NB4 (cell line): Measurements from ENCODE around the gene SUCO.

ENCODE experiments used
- DNase-seq: peaks from one replicate; pipeline ENCODE4 v3.0.0; 2010; ENCODE audit warnings: low read depth
- H3K4me3 ChIP-seq: one replicate; pipeline ENCODE4 v1.5.1; 2011; ENCODE audit warnings: mild to moderate bottlenecking, low read depth, low read length, moderate library complexity
- MYC ChIP-seq: IDR thresholded peaks from 2 replicates; pipeline ENCODE4 v1.6.1; 2011; ENCODE audit warnings: low read depth, low read length
- POLR2A ChIP-seq: IDR thresholded peaks from 2 replicates; pipeline ENCODE4 v1.6.1; 2011; ENCODE audit warnings: mild to moderate bottlenecking; ENCODE audit not compliant: insufficient read length; ENCODE audit errors: extremely low read depth
- TF ChIP-seq, protein P1 (sequence below): IDR thresholded peaks from 2 replicates; pipeline ENCODE4 v1.6.1; 2011; ENCODE audit warnings: low read depth, low read length
- TF ChIP-seq, protein P2 (sequence below): IDR thresholded peaks from one replicate; pipeline ENCODE4 v1.5.1; 2012; ENCODE audit warnings: low read depth, low read length

The SUCO gene

DNA sequence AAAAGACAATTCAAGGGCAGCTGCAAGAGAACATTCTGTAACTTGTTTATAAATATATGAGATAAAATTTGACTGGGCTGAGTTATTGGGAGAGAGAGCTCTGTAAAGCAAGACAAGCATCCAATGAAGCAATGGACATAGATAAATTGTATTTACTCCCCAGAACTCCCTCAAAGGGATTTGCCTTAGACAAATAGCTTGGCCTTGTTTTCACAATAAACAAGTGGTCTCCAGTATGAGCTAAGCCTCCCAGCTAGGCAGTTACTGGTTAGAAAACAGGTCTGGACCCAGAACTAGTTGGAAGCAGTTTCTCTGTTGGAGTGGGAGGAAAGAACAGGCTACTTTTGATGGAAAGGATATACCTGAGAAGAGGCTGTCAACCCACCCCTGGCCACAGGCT, 25.2 kb upstream of the SUCO start:
- TF ChIP-seq POLR2A (no peak), MYC (no peak)
- TF ChIP-seq, protein P1, sequence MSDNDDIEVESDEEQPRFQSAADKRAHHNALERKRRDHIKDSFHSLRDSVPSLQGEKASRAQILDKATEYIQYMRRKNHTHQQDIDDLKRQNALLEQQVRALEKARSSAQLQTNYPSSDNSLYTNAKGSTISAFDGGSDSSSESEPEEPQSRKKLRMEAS = no peak
- TF ChIP-seq, protein P2, sequence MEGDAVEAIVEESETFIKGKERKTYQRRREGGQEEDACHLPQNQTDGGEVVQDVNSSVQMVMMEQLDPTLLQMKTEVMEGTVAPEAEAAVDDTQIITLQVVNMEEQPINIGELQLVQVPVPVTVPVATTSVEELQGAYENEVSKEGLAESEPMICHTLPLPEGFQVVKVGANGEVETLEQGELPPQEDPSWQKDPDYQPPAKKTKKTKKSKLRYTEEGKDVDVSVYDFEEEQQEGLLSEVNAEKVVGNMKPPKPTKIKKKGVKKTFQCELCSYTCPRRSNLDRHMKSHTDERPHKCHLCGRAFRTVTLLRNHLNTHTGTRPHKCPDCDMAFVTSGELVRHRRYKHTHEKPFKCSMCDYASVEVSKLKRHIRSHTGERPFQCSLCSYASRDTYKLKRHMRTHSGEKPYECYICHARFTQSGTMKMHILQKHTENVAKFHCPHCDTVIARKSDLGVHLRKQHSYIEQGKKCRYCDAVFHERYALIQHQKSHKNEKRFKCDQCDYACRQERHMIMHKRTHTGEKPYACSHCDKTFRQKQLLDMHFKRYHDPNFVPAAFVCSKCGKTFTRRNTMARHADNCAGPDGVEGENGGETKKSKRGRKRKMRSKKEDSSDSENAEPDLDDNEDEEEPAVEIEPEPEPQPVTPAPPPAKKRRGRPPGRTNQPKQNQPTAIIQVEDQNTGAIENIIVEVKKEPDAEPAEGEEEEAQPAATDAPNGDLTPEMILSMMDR = no peak
- DNase-seq = no peak
- H3K4me3 ChIP-seq = no peak overlapping the region

DNA sequence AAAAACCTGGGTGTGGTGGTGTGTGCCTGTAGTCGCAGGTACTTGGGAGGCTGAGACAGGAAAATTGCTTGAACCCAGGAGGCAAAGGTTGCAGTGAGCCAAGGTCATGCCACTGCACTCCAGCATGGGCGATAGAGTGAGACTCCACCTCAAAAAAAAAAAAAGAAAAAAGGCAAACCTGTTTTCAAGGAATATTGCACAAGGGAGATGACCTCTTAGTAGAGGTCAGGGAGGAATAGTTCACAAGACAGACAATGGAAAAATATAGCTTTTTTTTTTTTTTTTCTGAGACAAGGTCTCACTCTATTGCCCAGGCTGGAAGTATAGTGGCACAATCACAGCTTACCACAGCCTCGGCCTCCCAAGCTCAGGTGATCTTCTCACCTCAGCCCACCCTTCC, 22.5 kb upstream of the SUCO start:
- TF ChIP-seq POLR2A (no peak), MYC (no peak)
- TF ChIP-seq, protein P2 = no peak
- TF ChIP-seq, protein P1 = no peak
- no peak overlapping the region for H3K4me3 ChIP-seq
- no peak for DNase-seq

DNA sequence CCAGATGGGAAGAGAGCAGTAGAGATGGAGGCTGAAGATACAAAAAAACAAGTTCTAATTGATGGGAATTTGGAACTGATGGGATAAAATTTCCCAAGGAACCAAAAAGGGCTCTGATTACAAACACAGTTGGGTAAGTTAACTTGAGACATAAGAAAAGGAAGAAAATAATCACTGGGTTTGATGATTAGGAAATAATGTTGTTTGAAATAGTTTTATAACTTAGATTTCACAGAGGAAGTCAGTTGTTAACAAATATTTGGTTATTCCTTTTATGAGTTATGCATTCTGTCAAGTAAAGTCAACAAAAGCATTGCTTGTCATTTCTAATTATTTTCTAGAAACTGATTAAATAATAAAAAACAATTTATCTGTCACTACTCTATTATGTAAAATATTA, 20.4 kb upstream of the SUCO start:
- TF ChIP-seq, protein P1 = no peak
- TF ChIP-seq POLR2A (no peak), MYC (no peak)
- TF ChIP-seq, protein P2 = no peak
- no peak for DNase-seq

DNA sequence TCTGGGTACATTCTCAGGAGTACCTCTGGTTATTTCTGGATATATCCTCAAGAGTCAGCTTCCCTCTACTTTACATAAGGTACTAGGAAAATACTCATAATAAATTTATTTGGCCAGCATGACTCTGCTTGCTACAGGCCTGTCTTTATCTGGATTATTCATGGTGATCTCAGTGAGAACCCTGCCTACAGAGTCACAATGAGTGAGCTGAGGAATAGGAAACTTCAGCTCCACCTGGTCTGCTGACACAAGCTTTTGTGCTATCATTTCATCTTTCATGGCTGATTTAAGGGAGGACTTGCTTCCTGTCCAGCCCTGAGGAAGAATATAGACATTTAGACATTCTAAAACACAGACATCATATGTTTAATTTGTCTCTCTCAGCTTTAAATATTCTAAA, 19.5 kb upstream of the SUCO start:
- DNase-seq = no peak
- TF ChIP-seq MYC = no peak
- TF ChIP-seq, protein P2 = no peak
- TF ChIP-seq, protein P1 = no peak
- TF ChIP-seq POLR2A = no peak
- H3K4me3 ChIP-seq = no peak overlapping the region

More for the DNA sequence above, 20.4 kb upstream of the SUCO start:
- no peak overlapping the region for H3K4me3 ChIP-seq

DNA sequence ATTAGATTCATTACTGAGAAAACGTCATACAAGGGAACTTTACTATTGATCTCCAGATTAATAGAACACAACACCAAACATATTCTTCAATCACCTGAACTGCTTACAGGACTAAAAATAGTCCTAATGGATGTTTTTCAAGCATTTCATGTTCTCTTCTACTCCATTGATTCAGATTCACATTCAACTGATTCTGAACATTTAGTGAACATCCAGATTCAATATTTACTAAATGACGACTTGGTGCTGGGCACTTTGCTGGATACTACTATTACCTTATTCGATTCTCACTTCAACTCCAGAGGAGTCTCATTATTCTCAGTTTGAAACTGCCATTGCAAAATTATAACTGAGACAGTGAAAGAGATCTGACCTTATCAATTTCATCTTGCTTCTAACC, 18.8 kb upstream of the SUCO start:
- DNase-seq = no peak
- TF ChIP-seq POLR2A = no peak
- TF ChIP-seq, protein P1 = no peak
- TF ChIP-seq, protein P2 = no peak
- no peak for TF ChIP-seq MYC
- H3K4me3 ChIP-seq = no peak overlapping the region

DNA sequence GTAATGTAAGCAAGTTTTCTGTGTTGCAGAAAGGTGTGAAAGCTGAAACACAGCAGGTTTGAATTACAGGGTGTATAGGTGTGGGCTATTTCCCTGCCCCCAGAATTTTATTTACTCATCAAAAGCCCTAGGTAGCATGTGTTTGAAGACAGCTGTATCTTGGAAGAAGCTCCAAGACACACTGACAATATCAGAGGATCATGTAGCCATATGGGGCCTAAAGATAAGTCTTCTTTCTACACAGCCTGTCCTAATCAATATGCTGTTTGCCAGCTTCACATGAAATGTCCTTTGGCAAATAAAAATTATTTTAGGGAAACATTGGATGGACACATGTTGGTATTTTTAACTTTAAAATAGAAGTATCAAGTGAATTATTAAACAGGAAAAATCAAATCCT, 17.5 kb upstream of the SUCO start:
- no peak for DNase-seq
- no peak overlapping the region for H3K4me3 ChIP-seq
- TF ChIP-seq MYC = no peak
- TF ChIP-seq, protein P1 = no peak
- no peak for TF ChIP-seq POLR2A
- TF ChIP-seq, protein P2 = no peak
